ENCODE results near the gene NAA40.

- TF ChIP-seq SP1 (IDR thresholded peaks at IDR 0.05) (no peak), ELF4 (IDR thresholded peaks at IDR 0.05) (no peak), ZNF384 (IDR thresholded peaks at IDR 0.05) (no peak), NFRKB (IDR thresholded peaks at IDR 0.05) (no peak), FOXK2 (IDR thresholded peaks at IDR 0.05) (no peak), FOXM1 (IDR thresholded peaks at IDR 0.05; ENCODE audit: borderline replicate concordance) (no peak), ARNT (IDR thresholded peaks at IDR 0.05) (no peak), TARDBP (IDR thresholded peaks at IDR 0.05) (no peak), FOXA1 (IDR thresholded peaks at IDR 0.05) (no peak), BHLHE40 (IDR thresholded peaks at IDR 0.05; ENCODE audit: borderline replicate concordance) (no peak), CTBP1 (IDR thresholded peaks at IDR 0.05; ENCODE audit: borderline replicate concordance) (no peak), HDGF (IDR thresholded peaks at IDR 0.05; ENCODE audit: borderline replicate concordance) (no peak)
These were observed 58.4 kb downstream of the NAA40 start for GRCh38 chr11:63997104-63997700.

Data from HEK293T (cell line).